ENCODE data around the gene ZFYVE26.

Gene ZFYVE26

DNA sequence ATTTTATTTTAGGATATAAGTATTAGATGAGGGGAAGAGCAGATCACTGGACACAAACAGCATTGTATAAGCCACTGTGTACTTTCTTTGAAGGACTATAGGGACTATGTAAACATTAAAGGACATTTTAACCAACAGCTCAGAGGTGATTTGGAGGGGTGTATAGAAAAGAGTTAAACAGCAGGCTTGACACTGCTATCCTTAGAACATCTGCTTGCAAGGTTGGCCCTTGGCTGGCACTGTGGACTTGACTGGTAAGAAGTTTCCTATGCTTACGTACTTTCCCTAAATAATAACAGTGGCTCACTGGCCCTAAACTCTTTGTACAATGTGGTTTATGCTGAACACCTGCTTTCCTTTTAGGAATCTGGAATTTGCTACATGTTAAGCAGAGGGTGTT lies 28.7 kb downstream of the ZFYVE26 start:
- peaks cover 82 to 100% (median 96%) of the 10 kb centered on the region in 11 experiments for H3K36me3 ChIP-seq
- no peaks in the 10 kb centered on the region for H3K4me1 ChIP-seq
- H3K4me2 ChIP-seq, result no peak overlapping the region
- H3K27me3 ChIP-seq, result no peaks in the 10 kb centered on the region
- no peaks in the 10 kb centered on the region for H3K9me3 ChIP-seq (replicated peaks in 1 of 11)
- no peak for TF ChIP-seq Cebpa-rat (IDR thresholded peaks at IDR 0.05)
- peaks cover 0 to 4% (median 0%) of the 10 kb centered on the region in 11 experiments; a peak in 3 of 22 replicates for H4K20me1 ChIP-seq
- H3K27ac ChIP-seq, result no peak overlapping the region
- no peak overlapping the region for H3K4me3 ChIP-seq
- H3K9ac ChIP-seq, result no peak overlapping the region

DNA sequence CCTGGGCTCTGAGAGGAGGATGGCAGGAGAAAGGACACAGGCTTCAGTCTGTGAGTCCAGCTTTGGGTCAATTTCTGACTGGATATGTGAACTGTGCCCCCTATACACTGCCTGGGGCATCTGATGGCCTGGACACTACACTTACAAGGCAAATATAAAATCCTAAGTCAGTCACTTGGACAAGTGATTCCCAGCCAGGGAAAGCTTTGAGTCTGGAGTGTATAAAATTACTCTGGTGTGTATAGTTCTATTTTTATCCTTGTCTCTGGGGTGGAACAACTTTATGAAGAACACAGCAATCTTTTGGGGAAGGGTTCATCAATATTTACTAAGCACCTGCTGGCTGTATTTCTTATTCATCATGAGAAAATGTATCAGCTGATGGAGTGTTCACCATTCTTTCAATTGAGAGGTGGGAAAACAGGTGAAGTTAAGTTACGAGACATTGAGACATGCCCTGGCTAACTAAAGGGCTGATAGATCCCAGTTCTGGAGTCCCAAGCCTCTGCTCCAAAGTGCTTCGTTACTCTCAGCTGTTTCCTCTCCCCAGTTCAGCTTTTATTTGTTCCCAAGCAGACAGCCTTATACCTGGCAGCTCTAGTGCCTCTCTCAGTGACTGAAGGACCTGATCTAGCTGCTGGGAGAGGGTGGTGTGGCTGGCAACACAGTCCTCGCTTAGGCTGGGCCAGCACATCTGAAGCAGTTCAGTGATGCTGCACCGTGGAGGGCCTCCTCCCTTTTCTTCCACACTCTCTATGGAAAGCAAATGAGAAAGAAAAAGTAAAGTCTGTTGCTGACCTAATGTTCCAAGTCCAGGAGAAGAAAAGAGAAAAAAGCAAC lies 30.9 kb downstream of the ZFYVE26 start:
- Histone ChIP-seq H3K36me3 (peaks cover 97 to 100% (median 99%) of the 10 kb centered on the region in 11 experiments), H3K9ac (no peak overlapping the region), H3K4me3 (no peak overlapping the region), H3K9me3 (replicated peaks in 1 of 11) (no peaks in the 10 kb centered on the region), H3K27me3 (no peaks in the 10 kb centered on the region), H3K4me2 (no peak overlapping the region), H3K27ac (no peak overlapping the region), H3K4me1 (no peaks in the 10 kb centered on the region), H4K20me1 (peaks cover 0 to 4% (median 0%) of the 10 kb centered on the region in 11 experiments; a peak in 3 of 22 replicates)
- TF ChIP-seq Cebpa-rat (IDR thresholded peaks at IDR 0.05), result no peak

- no peak overlapping the region for H3K4me3 ChIP-seq
- no peaks in the 10 kb centered on the region for H3K4me1 ChIP-seq
- H3K27me3 ChIP-seq, result no peaks in the 10 kb centered on the region
- H4K20me1 ChIP-seq, result peaks cover 0 to 4% (median 0%) of the 10 kb centered on the region in 11 experiments; a peak in 2 of 22 replicates
- no peak overlapping the region for H3K9ac ChIP-seq
- no peak overlapping the region for H3K27ac ChIP-seq
- peaks cover 96 to 100% (median 99%) of the 10 kb centered on the region in 11 experiments for H3K36me3 ChIP-seq
- H3K4me2 ChIP-seq, result no peak overlapping the region
- no peak for TF ChIP-seq Cebpa-rat (IDR thresholded peaks at IDR 0.05)
- H3K9me3 ChIP-seq (replicated peaks in 1 of 11), result no peaks in the 10 kb centered on the region
Observed at GRCh38 chr14:67784244-67784823, 32.1 kb downstream of the ZFYVE26 start.

DNA sequence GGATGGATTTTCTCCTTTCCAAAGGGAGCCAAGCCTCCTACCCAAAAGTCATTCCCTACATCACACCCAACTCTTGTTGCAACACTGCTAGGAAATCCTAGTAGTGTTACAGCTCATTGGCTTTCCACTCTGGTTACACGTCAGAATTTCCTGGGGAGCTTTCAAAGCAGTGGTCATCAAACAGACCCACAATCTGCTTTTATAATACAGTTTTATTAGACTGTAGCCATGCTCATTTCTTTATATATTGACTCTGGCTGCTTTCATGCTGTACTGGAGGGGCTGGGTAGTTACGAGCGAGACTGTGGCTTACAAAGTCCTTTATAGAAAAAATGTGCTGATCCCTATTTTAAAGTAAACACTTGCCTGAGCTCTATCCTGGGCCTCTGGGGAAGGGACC lies 34.3 kb downstream of the ZFYVE26 start:
- H3K4me1 ChIP-seq, result no peaks in the 10 kb centered on the region
- no peaks in the 10 kb centered on the region for H3K9me3 ChIP-seq (replicated peaks in 1 of 11)
- H4K20me1 ChIP-seq, result peaks cover 0 to 7% (median 0%) of the 10 kb centered on the region in 11 experiments; a peak in 3 of 22 replicates
- no peak overlapping the region for H3K4me2 ChIP-seq
- H3K27ac ChIP-seq, result no peak overlapping the region
- no peak for TF ChIP-seq Cebpa-rat (IDR thresholded peaks at IDR 0.05)
- H3K9ac ChIP-seq, result no peak overlapping the region
- H3K36me3 ChIP-seq, result peaks cover 94 to 100% (median 99%) of the 10 kb centered on the region in 11 experiments
- no peak overlapping the region for H3K4me3 ChIP-seq
- no peaks in the 10 kb centered on the region for H3K27me3 ChIP-seq

DNA sequence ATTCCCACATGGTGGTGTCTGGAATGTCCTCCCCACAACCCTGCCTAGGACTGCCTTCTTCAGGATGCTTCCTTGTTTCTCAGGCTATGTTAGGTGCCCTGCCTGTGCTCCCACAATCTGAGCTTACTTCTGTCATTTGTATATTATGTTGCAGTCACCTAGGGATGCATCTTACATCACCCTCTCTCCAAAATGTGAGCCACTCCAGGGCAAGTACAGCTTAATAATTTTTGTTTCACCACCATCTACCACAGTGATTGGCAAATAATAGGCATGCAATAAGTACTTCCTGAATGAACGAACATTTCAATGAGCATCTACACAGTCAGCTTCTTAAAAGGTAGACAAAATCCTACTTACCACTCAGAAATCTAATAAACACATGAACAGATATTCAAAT lies 37.6 kb downstream of the ZFYVE26 start:
- Histone ChIP-seq H3K27ac (no peak overlapping the region), H3K4me3 (no peak overlapping the region), H3K4me2 (no peak overlapping the region), H3K27me3 (no peaks in the 10 kb centered on the region), H3K4me1 (no peaks in the 10 kb centered on the region), H3K36me3 (peaks cover 97 to 100% (median 99%) of the 10 kb centered on the region in 11 experiments), H3K9ac (no peak overlapping the region), H4K20me1 (peaks cover 0 to 7% (median 0%) of the 10 kb centered on the region in 11 experiments; a peak in 1 of 22 replicates), H3K9me3 (replicated peaks in 1 of 11) (no peaks in the 10 kb centered on the region)
- TF ChIP-seq Cebpa-rat (IDR thresholded peaks at IDR 0.05), result no peak

GRCh38 chr14:67776653-67777322 lies 39.6 kb downstream of the ZFYVE26 start:
- no peak overlapping the region for H3K4me3 ChIP-seq
- H3K27me3 ChIP-seq, result no peaks in the 10 kb centered on the region
- no peak overlapping the region for H3K9ac ChIP-seq
- H3K36me3 ChIP-seq, result peaks cover 94 to 100% (median 99%) of the 10 kb centered on the region in 11 experiments
- no peak for TF ChIP-seq Cebpa-rat (IDR thresholded peaks at IDR 0.05)
- H3K9me3 ChIP-seq (replicated peaks in 1 of 11), result no peaks in the 10 kb centered on the region
- H3K4me1 ChIP-seq, result no peaks in the 10 kb centered on the region
- no peak overlapping the region for H3K27ac ChIP-seq
- peaks cover 0 to 7% (median 0%) of the 10 kb centered on the region in 11 experiments; a peak in 1 of 22 replicates for H4K20me1 ChIP-seq
- no peak overlapping the region for H3K4me2 ChIP-seq

DNA sequence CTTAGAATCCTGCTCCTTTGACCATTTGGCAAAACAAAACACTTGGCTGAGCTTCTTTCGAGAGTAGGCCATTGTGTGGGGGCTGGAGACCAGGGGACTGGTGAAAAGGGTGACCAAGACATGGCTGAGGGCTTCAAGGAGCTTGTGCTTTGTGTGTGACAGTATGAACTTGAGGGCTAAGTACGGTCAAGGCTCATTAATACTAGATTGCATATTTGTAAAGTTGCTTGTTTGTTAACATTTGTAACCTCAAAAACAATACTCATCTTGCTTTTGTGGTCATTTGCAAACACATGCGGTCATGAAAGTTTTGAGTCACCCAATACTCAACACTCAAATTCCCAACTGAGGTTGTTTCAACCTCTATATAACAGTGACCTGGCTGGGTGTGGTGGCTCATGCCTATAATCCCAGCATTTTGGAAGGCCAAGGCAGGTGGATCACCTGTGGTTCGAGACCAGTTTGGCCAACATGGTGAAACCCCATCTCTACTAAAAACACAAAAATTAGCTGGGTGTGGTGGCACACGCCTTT lies 42.5 kb downstream of the ZFYVE26 start:
- H4K20me1 ChIP-seq, result peaks cover 0 to 7% (median 0%) of the 10 kb centered on the region in 11 experiments; a peak in 1 of 22 replicates
- no peak overlapping the region for H3K4me2 ChIP-seq
- peaks cover 86 to 100% (median 96%) of the 10 kb centered on the region in 11 experiments for H3K36me3 ChIP-seq
- no peaks in the 10 kb centered on the region for H3K9me3 ChIP-seq (replicated peaks in 1 of 11)
- H3K4me1 ChIP-seq, result no peaks in the 10 kb centered on the region
- no peak overlapping the region for H3K27ac ChIP-seq
- TF ChIP-seq Cebpa-rat (IDR thresholded peaks at IDR 0.05), result no peak
- H3K9ac ChIP-seq, result no peak overlapping the region
- H3K4me3 ChIP-seq, result no peak overlapping the region
- H3K27me3 ChIP-seq, result no peaks in the 10 kb centered on the region

DNA sequence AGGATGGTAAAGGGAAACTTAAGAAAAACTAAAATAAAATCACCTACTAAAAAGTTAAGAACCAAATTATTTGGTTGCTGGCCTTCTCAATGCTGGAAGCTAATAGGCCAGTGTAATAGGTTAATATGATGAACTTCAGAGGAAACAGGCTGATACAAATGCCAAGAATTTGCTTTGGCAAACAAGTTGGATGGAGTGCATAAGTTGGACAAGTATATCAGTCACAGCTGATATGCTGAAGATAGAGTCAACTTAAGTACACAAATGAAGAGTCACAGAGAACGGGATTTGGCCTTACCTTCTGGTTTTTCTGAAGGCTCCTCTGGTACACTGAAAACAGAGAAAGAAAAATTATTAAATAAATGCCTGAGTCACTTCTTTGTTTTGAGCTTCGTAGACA lies 48.2 kb downstream of the ZFYVE26 start:
- peaks cover 0 to 29% (median 11%) of the 10 kb centered on the region in 10 experiments; a peak in 12 of 20 replicates for H3K4me1 ChIP-seq
- no peak overlapping the region for H3K27ac ChIP-seq
- H3K27me3 ChIP-seq, result no peaks in the 10 kb centered on the region
- H3K4me3 ChIP-seq, result no peak overlapping the region
- no peak overlapping the region for H3K9ac ChIP-seq
- H3K9me3 ChIP-seq (replicated peaks in 1 of 11), result no peaks in the 10 kb centered on the region
- H4K20me1 ChIP-seq, result peaks cover 0 to 13% (median 0%) of the 10 kb centered on the region in 11 experiments; a peak in 3 of 22 replicates
- no peak for TF ChIP-seq Cebpa-rat (IDR thresholded peaks at IDR 0.05)
- H3K36me3 ChIP-seq, result peaks cover 66 to 97% (median 90%) of the 10 kb centered on the region in 11 experiments
- H3K4me2 ChIP-seq, result no peak overlapping the region

Measured in BLaER1 treated with 17β-estradiol and CSF1 and Interleukin-3, amounts not matched to agents 10 nM and 100 nM (cell line).